ENCODE measurements around the gene LIG1.

LIG1 gene

DNA sequence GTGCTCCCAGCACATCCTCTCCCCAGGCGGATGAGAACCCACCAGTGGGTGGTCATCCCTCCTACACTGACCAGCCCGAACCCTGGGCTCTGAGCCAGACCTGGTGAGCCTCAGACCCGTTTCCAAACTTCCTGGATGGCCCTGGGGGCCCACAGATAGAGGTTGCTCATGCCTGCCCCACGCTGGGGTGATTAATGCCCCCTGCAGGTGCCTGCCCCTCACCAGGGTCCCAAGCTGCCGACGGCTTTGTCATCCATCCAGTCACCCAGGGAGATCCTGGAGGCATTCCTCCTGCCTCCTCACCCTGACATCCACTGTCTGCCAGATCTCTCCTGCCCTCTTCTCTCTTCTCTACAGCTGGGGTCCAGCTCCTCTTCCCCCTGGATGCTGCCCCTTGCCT lies 31.1 kb downstream of the LIG1 start:
- TF ChIP-seq, protein P1, sequence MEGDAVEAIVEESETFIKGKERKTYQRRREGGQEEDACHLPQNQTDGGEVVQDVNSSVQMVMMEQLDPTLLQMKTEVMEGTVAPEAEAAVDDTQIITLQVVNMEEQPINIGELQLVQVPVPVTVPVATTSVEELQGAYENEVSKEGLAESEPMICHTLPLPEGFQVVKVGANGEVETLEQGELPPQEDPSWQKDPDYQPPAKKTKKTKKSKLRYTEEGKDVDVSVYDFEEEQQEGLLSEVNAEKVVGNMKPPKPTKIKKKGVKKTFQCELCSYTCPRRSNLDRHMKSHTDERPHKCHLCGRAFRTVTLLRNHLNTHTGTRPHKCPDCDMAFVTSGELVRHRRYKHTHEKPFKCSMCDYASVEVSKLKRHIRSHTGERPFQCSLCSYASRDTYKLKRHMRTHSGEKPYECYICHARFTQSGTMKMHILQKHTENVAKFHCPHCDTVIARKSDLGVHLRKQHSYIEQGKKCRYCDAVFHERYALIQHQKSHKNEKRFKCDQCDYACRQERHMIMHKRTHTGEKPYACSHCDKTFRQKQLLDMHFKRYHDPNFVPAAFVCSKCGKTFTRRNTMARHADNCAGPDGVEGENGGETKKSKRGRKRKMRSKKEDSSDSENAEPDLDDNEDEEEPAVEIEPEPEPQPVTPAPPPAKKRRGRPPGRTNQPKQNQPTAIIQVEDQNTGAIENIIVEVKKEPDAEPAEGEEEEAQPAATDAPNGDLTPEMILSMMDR (IDR thresholded peaks at IDR 0.05; ENCODE audit: low read depth, low read length) = no peak
- no peak for DNase-seq (ENCODE audit: extremely low read depth, low read depth)

DNA sequence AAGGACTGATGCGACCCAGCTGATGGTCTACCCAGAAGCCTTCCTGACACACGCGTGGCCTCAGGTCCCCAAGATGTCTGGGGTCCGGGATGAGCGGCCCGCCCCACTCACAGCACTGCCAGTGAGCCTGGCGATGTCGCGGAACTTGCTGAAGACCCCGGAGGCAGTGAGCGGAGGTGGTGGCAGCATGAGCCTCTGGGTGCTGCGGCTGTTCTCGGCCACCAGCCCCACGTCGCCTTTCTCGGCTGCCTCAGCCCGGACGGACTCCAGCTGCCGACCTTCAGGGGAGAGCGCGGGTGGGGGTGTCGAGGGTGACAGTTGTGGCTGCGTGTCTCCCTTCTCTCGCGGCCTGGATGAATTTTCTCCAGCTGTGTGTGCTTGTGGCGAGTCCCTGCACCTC lies 32.7 kb downstream of the LIG1 start:
- TF ChIP-seq, protein P1 (IDR thresholded peaks at IDR 0.05; ENCODE audit: low read depth, low read length) = no peak
- no peak for DNase-seq (ENCODE audit: extremely low read depth, low read depth)

DNA sequence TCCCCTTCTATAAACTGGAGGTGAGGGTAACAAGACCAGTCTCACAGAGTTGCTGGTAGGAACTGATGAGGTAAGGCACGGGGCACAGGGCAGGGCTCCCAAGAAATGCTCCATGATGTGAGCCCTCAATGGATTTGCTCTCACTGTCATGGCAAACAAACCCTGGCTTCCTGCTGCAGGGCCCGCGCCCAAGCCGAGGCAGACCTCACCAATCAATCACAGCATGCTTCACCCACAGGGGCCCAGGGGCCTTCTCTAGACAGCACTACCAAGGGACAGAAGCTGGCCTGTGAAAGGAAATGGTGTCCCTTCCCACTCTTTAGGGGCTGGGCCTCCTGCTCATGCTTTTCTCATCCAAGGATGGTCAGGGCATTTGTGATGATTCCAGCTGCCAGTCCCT lies 33.6 kb downstream of the LIG1 start:
- no peak for DNase-seq (ENCODE audit: extremely low read depth, low read depth)
- TF ChIP-seq, protein P1 (IDR thresholded peaks at IDR 0.05; ENCODE audit: low read depth, low read length) = no peak

DNA sequence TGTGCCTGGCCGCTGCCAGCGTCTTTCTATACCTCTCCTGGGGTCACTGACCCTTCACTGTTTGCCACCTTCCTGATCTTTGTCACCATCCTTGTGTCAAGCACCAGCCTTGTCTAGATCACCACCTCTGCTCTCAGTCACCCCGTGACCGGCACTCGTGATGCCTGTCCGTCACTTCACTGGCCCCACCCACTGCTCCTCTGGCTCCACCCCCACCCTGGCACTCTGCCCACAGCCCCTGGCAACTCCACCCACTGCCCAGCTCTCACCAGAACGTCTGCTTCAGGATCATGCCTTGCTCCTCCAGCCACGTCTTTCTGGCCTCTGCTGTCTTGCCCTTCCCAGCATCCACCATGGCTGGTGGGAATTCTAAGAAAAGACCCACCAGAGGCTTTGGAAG lies 34.7 kb downstream of the LIG1 start:
- TF ChIP-seq, protein P1 (IDR thresholded peaks at IDR 0.05; ENCODE audit: low read depth, low read length) = no peak
- no peak for DNase-seq (ENCODE audit: extremely low read depth, low read depth)

DNA sequence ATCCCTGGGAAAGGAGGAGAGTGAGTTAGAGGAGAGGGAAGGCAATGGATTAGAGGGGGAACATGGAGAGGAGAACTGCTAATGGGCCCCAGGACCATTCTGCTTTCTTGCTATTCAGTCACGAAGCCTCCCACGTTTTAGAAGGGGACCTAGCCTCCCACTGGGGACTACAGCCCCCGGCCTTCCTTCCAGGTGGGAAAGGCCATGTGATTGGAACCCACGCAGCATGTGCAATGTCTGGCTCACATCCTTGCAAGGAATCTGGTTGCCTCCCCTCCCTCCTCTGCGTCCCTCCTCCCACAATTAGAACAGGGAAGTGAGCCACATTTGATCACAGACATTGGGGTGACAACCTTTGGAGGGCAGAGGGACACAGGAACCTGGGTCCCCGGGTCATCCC lies 37.0 kb downstream of the LIG1 start:
- no peak for DNase-seq (ENCODE audit: extremely low read depth, low read depth)
- TF ChIP-seq, protein P1 (IDR thresholded peaks at IDR 0.05; ENCODE audit: low read depth, low read length) = no peak

DNA sequence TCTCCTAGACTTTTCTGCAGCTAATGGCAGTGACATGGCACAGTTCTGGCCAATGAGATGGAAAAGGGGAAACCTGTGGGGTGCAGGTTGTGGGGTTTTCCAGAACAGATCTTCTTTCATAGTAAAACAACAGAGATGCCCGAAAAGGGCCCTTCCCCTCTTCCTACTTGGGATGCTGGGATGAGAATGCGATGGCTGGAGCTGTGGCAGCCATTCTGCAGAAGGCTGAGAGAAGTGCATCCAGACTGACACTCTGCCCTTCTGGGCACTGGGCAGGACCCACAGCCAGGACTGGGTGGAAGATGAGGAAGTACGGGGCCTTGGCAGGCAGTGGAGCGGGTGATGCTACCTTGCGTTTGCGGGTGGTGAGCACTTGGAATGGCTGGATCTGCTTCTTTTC lies 42.6 kb downstream of the LIG1 start:
- DNase-seq (ENCODE audit: extremely low read depth, low read depth) = no peak
- TF ChIP-seq, protein P1 (IDR thresholded peaks at IDR 0.05; ENCODE audit: low read depth, low read length) = no peak

DNA sequence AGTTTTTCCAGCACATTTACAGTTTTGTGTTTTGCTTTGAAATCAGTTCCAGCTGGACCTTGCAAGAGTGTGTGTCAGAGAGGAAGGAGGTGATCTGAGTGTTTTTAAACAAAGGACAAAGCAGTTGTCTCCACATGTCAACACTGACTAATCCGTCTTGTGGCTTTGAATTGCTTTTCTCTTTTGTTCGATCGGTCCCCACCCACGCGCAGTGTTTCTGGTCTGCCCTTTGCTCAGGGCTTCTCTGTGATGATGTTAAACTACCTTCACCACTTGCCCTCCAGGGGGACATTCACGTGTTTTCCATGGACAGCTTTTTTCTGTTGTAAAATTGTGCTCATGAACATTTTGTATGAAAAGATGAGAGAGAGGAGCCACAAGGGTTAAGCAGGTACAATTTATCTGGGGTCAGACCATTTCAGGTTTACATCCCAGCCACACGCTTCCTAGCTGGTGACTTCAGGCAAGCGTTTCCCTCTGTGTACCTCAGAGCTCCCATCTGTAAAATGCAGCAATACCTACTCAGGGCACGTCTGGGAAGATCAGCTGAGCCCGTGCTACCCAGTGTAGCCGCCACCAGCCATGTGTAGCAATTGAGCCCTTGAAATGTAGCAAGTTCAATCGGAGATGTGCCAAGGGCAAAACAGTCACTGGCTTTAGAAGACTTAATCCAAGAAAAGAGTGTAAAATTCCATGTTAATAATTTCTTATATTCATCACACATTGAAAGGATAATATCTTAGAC lies 46.1 kb downstream of the LIG1 start:
- DNase-seq (ENCODE audit: extremely low read depth, low read depth) = peak; percentile 15

More for the DNA sequence above, 46.1 kb downstream of the LIG1 start:
- TF ChIP-seq, protein P1 (IDR thresholded peaks at IDR 0.05; ENCODE audit: low read depth, low read length) = peak; percentile 23

Data from AG09319 (cell line).